Body of pancreas (tissue), 4 donors: Measurements from ENCODE around the gene C3orf20. TPM values are rescaled to one million over a fixed set of nuclear protein-coding genes. Genes with fewer than 3 reads are reported as not detected.

ENCODE experiments used
- ATAC-seq: fragments of 150-250 bp; one replicate; pipeline ENCODE4 v1.9.1; 2016
- DNase-seq, 4 donors: peaks; one replicate each; pipeline ENCODE4 v3.0.0-alpha.2; 2019
- H3K27ac ChIP-seq, 4 donors: fragments of 200-600 bp; sonication (generic); 1 replicate in 3 of 4; 2 replicates in 1 of 4; pipeline versions ENCODE4 v1.5.1 to v1.6.1; 2016 to 2019; ENCODE audit warnings: mild to moderate bottlenecking in 1 of 4, mixed read lengths in 1 of 4, moderate library complexity in 1 of 4
- H3K27me3 ChIP-seq, 2 donors: fragments of 200-600 bp; sonication (generic); one replicate each; pipeline ENCODE4 v1.6.0; 2016; ENCODE audit warnings: mild to moderate bottlenecking in 1 of 2
- H3K36me3 ChIP-seq, 2 donors: fragments of 200-600 bp; sonication (generic); replicated peaks in 1 of 2; 2 replicates each; pipeline ENCODE4 v1.5.1; 2016; ENCODE audit warnings: low read depth in 2 of 2; ENCODE audit not compliant: insufficient read depth in 1 of 2
- H3K4me1 ChIP-seq: fragments of 200-600 bp; sonication (generic); one replicate; pipeline ENCODE4 v1.6.0; 2016
- H3K4me3 ChIP-seq, 2 donors: fragments of 200-600 bp; sonication (generic); 1 replicate in 1 of 2; 2 replicates in 1 of 2; pipeline ENCODE4 v1.5.1; 2016 to 2019
- H3K9me3 ChIP-seq, 3 donors: fragments of 200-600 bp; sonication (generic); 1 replicate in 2 of 3; 2 replicates in 1 of 3; pipeline ENCODE4 v1.5.1; 2016
- CTCF ChIP-seq, 7 experiments: fragments of 450-650 bp in 4 of 7; fragments of 200-600 bp in 3 of 7; sonication (generic) in 3 of 7; IDR thresholded peaks; one replicate each; pipeline ENCODE4 v1.5.1; 2016 to 2019; ENCODE audit warnings: antibody characterized with exemption in 7 of 7
- POLR2A ChIP-seq, 3 donors: fragments of 450-650 bp; IDR thresholded peaks; one replicate each; pipeline ENCODE4 v1.6.1; 2016; ENCODE audit warnings: antibody characterized with exemption in 3 of 3, mild to moderate bottlenecking in 2 of 3
- WGBS, 2 donors: methylation state at CpG; one replicate each; pipeline ENCODE4 v1.1.5; 2017; 5-methylcytosine and 5-hydroxymethylcytosine counted together
- intact Hi-C: fragments of 100-400 bp; cut with DNase I; formaldehyde crosslinking; loops from one replicate; pipeline ENCODE4 v1.15.1; 2023
- total RNA-seq, 2 donors: library from RNA; depleted of rRNA; stranded (reverse); fragments of >200 nt; gene quantifications; one replicate each; pipeline ENCODE4 v1.1.0, GENCODE V29; 2016

Gene C3orf20
- total RNA-seq, 2 donors from 2014 or later: not detected

GRCh38 chr3:14703791-14704190, 28.9 kb downstream of the C3orf20 start:
- intact Hi-C loops: no loop called here
- H3K27ac ChIP-seq: no peak overlapping the region
- TF ChIP-seq CTCF (IDR thresholded peaks at IDR 0.05) (no peak), POLR2A (IDR thresholded peaks at IDR 0.05) (no peak)

DNA sequence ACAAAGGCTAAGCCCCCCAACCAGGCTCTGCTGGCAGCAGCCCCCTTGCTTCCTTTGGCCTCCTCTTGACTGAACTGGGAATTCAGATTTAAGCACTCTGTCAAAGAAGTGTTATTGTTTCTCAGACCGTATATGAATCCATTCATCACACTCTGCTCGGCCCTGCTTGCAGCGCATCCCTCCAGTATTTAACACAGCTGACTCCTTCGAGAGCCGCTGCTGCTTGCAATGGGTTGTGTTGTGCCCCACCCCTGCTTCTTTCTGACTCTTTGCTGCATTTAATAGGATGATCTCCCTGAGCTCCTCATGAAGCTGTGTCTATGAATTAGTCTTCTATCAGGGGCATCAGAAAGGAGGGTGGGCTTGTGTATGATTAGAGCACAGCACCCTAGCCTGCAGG, 31.2 kb downstream of the C3orf20 start:
- WGBS, 2 donors: 74 to 84% methylated on average over 5 of the region's 5 CpGs
- DNase-seq (no peak), ATAC-seq (no peak)
- Histone ChIP-seq H3K4me3 (no peak overlapping the region), H3K27me3 (no peaks in the 10 kb centered on the region), H3K4me1 (no peaks in the 10 kb centered on the region), H3K9me3 (peaks cover 0 to 5% (median 0%) of the 10 kb centered on the region in 3 donors), H3K36me3 (no peaks in the 10 kb centered on the region), H3K27ac (no peak overlapping the region)
- no peak for TF ChIP-seq CTCF (IDR thresholded peaks at IDR 0.05)
- no peak for TF ChIP-seq POLR2A (IDR thresholded peaks at IDR 0.05)
- intact Hi-C loops: no loop called here

More at GRCh38 chr3:14703791-14704190, 28.9 kb downstream of the C3orf20 start:
- 79 to 87% methylated on average over 3 of the region's 3 CpGs for WGBS, 2 donors
- DNase-seq (no peak), ATAC-seq (no peak)
- H3K9me3 ChIP-seq: peaks cover 0 to 4% (median 0%) of the 10 kb centered on the region in 3 donors
- H3K27me3 ChIP-seq: no peaks in the 10 kb centered on the region
- no peak overlapping the region for H3K4me3 ChIP-seq
- H3K36me3 ChIP-seq: no peaks in the 10 kb centered on the region
- H3K4me1 ChIP-seq: no peaks in the 10 kb centered on the region

DNA sequence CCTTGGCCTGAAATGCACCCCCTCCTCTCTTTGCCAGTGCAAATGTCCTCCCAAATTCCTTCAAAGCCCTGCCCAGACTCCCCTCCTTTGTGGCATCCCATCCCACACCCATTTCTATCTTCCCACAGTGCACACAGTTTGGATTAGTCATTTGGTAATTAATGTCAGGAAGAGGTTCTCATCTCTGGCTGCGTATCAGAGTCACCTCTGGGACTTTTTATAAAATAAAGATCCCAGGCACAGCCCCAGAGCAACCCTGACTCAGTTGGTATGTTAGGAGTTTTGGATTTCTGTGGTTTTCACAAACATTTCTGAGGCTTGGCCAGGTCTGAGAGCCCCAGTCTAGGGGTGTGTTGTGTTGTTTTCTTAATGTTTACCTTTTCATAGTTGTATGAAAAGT, 41.6 kb downstream of the C3orf20 start:
- intact Hi-C loops: no loop called here
- DNase-seq: no peak

DNA sequence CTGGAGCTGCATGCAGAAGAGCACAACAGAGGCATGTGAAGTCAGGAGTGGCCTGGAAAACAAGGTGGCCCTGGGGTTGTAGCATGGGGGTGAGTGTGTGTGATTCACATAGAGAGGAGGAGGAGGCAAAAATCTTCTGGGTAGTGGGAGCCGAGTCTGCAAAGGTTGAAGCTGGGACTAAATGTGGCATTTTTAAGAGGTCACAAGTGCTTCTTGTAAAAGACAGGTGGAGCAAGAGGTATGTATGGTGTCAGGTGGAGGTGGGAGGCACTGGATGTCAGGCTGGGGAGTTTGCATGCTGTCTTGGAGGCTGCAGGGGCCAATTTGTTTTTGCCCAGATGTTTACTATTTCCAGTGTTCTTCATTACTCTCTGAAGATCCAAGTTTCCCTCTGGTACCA, 42.4 kb downstream of the C3orf20 start:
- no peak overlapping the region for H3K4me3 ChIP-seq
- no peaks in the 10 kb centered on the region for H3K9me3 ChIP-seq
- no peaks in the 10 kb centered on the region for H3K36me3 ChIP-seq
- DNase-seq (no peak), ATAC-seq (no peak)
- WGBS, 2 donors: 26 to 78% methylated on average over 1 of the region's 1 CpG
- no peaks in the 10 kb centered on the region for H3K4me1 ChIP-seq
- intact Hi-C loops: no loop called here
- H3K27me3 ChIP-seq: no peaks in the 10 kb centered on the region
- H3K27ac ChIP-seq: no peak overlapping the region
- TF ChIP-seq CTCF (IDR thresholded peaks at IDR 0.05) (no peak), POLR2A (IDR thresholded peaks at IDR 0.05) (no peak)

More for the DNA sequence above, 41.6 kb downstream of the C3orf20 start:
- Histone ChIP-seq H3K27ac (no peak overlapping the region), H3K4me3 (no peak overlapping the region), H3K36me3 (no peaks in the 10 kb centered on the region), H3K9me3 (no peaks in the 10 kb centered on the region), H3K27me3 (no peaks in the 10 kb centered on the region), H3K4me1 (no peaks in the 10 kb centered on the region)
- no peak for TF ChIP-seq CTCF (IDR thresholded peaks at IDR 0.05)
- TF ChIP-seq POLR2A (IDR thresholded peaks at IDR 0.05): no peak
- no peak for ATAC-seq
- WGBS, 2 donors: 38 to 50% methylated on average over 1 of the region's 1 CpG

- Histone ChIP-seq H3K4me3 (no peak overlapping the region), H3K9me3 (no peaks in the 10 kb centered on the region), H3K27ac (no peak overlapping the region), H3K27me3 (no peaks in the 10 kb centered on the region), H3K36me3 (no peaks in the 10 kb centered on the region), H3K4me1 (no peaks in the 10 kb centered on the region)
- intact Hi-C loops: no loop called here
- no peak for DNase-seq
- no peak for TF ChIP-seq POLR2A (IDR thresholded peaks at IDR 0.05)
- no peak for TF ChIP-seq CTCF (IDR thresholded peaks at IDR 0.05)
- WGBS, 2 donors: 82 to 91% methylated on average over 2 of the region's 2 CpGs
- ATAC-seq: no peak
Observed at GRCh38 chr3:14718539-14718938, 43.6 kb downstream of the C3orf20 start.
